OCI-LY7 (cell line): ENCODE data around the gene PLD5. TPM values are rescaled to one million over a fixed set of nuclear protein-coding genes. Genes with fewer than 3 reads are reported as not detected.
"Not testable (repeated sequence)": the region's sequence is repeated elsewhere in the genome, so short reads cannot be mapped to it uniquely, and the experiment has no call there.

Experiments used
- BruUV-seq: library from RNA; stranded (reverse); fragments of 400-500 nt; replicated peaks from 2 replicates; lab custom pipeline; 2021; lab: Mats Ljungman, UMichigan
- CTCF ChIA-PET: fragments of 300-600 bp; sonication (Branson Sonifier 250); formaldehyde crosslinking; loops from one replicate; lab custom pipeline; 2022; ENCODE audit warnings: antibody characterized with exemption; ENCODE audit not compliant: unreplicated experiment; lab: Charles Lee
- POLR2A ChIA-PET: fragments of 300-600 bp; sonication (Branson Sonifier 250); formaldehyde crosslinking; loops from one replicate; lab custom pipeline; 2022; ENCODE audit warnings: antibody characterized with exemption; lab: Charles Lee
- DNase-seq: peaks from one replicate; pipeline ENCODE4 v3.0.0-alpha.2; 2015; ENCODE audit warnings: low spot score
- H2AFZ ChIP-seq: fragments of 200-600 bp; sonication (generic), shearing (Covaris generic); 2 replicates; pipeline ENCODE4 v1.6.1; 2014; ENCODE audit warnings: mild to moderate bottlenecking, antibody characterized with exemption, low read length, moderate library complexity
- H3K27ac ChIP-seq: fragments of 200-600 bp; sonication (generic); 2 replicates; pipeline ENCODE4 v1.5.1; 2014; ENCODE audit warnings: mixed run types, low read depth, mild to moderate bottlenecking, moderate library complexity, low read length, inconsistent platforms; ENCODE audit not compliant: poor library complexity, severe bottlenecking
- H3K36me3 ChIP-seq: fragments of 200-600 bp; sonication (generic); 2 replicates; pipeline ENCODE4 v1.6.1; 2014; ENCODE audit warnings: mild to moderate bottlenecking, antibody characterized with exemption, low read length, moderate library complexity, mixed read lengths; ENCODE audit not compliant: insufficient read depth
- H3K4me1 ChIP-seq: fragments of 200-600 bp; sonication (generic); 2 replicates; pipeline ENCODE4 v1.5.1; 2014; ENCODE audit warnings: mild to moderate bottlenecking, low read length; ENCODE audit not compliant: insufficient read depth, poor library complexity, severe bottlenecking
- H3K4me2 ChIP-seq: fragments of 200-600 bp; sonication (generic); 2 replicates; pipeline ENCODE4 v1.6.1; 2014; ENCODE audit warnings: mild to moderate bottlenecking, low read length
- H3K4me3 ChIP-seq: fragments of 200-600 bp; sonication (generic); 2 replicates; pipeline ENCODE4 v1.5.1; 2014; ENCODE audit warnings: mild to moderate bottlenecking, low read depth, low read length; ENCODE audit not compliant: poor library complexity, severe bottlenecking
- H3K79me2 ChIP-seq: fragments of 200-600 bp; sonication (generic); 2 replicates; pipeline ENCODE4 v1.6.1; 2016; ENCODE audit warnings: low read depth, mild to moderate bottlenecking, low read length, moderate library complexity, mixed read lengths; ENCODE audit not compliant: insufficient read depth
- H3K9me2 ChIP-seq: fragments of 200-600 bp; sonication (generic); 2 replicates; pipeline ENCODE4 v1.6.1; 2016; ENCODE audit warnings: mild to moderate bottlenecking, low read length, mixed read lengths; ENCODE audit not compliant: insufficient read depth
- H3K9me3 ChIP-seq: fragments of 200-600 bp; sonication (generic); 2 replicates; pipeline ENCODE4 v1.6.1; 2014; ENCODE audit warnings: mild to moderate bottlenecking, mixed run types, low read length, mixed read lengths
- H4K20me1 ChIP-seq: fragments of 200-600 bp; sonication (generic); 2 replicates; pipeline ENCODE4 v1.6.1; 2014; ENCODE audit warnings: mild to moderate bottlenecking, antibody characterized with exemption, low read length, moderate library complexity, mixed read lengths; ENCODE audit not compliant: insufficient read depth
- EZH2phosphoT487 ChIP-seq: fragments of 200-600 bp; sonication (generic); IDR thresholded peaks from 2 replicates; pipeline ENCODE4 v1.6.1; 2018; ENCODE audit warnings: low read depth, borderline replicate concordance, mild to moderate bottlenecking, mixed run types, antibody characterized with exemption, low read length, moderate library complexity, mixed read lengths
- intact Hi-C: fragments of 100-400 bp; cut with micrococcal nuclease; formaldehyde crosslinking; loops from one replicate; pipeline ENCODE4 v1.10.0; 2022; ENCODE audit not compliant: unreplicated experiment
- total RNA-seq, 2 experiments: library from RNA; depleted of rRNA in 1 of 2; stranded (reverse); fragments of >200 nt in 1 of 2; shearing (Covaris generic) in 1 of 2; gene quantifications; 2 replicates each; pipeline ENCODE4 v1.2.3, GENCODE V29; 2014 to 2022
- TF ChIP-seq, protein P1 (sequence below): fragments of 200-600 bp; sonication (generic); conservative IDR thresholded peaks from 2 replicates; pipeline ENCODE4 v1.5.1; 2014; ENCODE audit warnings: mild to moderate bottlenecking, antibody characterized with exemption, low read length, moderate library complexity, mixed read lengths

PLD5 gene
- total RNA-seq, 2 experiments from 2014 or later, result not detected

- Histone ChIP-seq H4K20me1 (no peaks in the 10 kb centered on the region), H2AFZ (no peak overlapping the region), H3K4me2 (no peak overlapping the region), H3K9me3 (no peaks in the 10 kb centered on the region), H3K27ac (no peak overlapping the region), H3K79me2 (no peaks in the 10 kb centered on the region), H3K9me2 (no peaks in the 10 kb centered on the region), H3K36me3 (no peaks in the 10 kb centered on the region), H3K4me1 (no peaks in the 10 kb centered on the region), H3K4me3 (no peak overlapping the region)
- TF ChIP-seq EZH2phosphoT487, result no peak
- TF ChIP-seq, protein P1, sequence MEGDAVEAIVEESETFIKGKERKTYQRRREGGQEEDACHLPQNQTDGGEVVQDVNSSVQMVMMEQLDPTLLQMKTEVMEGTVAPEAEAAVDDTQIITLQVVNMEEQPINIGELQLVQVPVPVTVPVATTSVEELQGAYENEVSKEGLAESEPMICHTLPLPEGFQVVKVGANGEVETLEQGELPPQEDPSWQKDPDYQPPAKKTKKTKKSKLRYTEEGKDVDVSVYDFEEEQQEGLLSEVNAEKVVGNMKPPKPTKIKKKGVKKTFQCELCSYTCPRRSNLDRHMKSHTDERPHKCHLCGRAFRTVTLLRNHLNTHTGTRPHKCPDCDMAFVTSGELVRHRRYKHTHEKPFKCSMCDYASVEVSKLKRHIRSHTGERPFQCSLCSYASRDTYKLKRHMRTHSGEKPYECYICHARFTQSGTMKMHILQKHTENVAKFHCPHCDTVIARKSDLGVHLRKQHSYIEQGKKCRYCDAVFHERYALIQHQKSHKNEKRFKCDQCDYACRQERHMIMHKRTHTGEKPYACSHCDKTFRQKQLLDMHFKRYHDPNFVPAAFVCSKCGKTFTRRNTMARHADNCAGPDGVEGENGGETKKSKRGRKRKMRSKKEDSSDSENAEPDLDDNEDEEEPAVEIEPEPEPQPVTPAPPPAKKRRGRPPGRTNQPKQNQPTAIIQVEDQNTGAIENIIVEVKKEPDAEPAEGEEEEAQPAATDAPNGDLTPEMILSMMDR, result no peak
- intact Hi-C loops, result no loop called here
- DNase-seq, result no peak
- ChIA-PET POLR2A (no interaction called here), CTCF (no interaction called here)
- BruUV-seq, result no TSS peak
Observed at GRCh38 chr1:242225767-242226573, 298.5 kb downstream of the PLD5 start.

GRCh38 chr1:242224878-242225766 is 299.4 kb downstream of the PLD5 start:
- H3K4me2 ChIP-seq, CTCF ChIA-PET, H3K4me3 ChIP-seq, H3K9me3 ChIP-seq, H3K4me1 ChIP-seq, POLR2A ChIA-PET, H3K79me2 ChIP-seq, BruUV-seq, DNase-seq, H3K36me3 ChIP-seq, H4K20me1 ChIP-seq, H3K9me2 ChIP-seq, H3K27ac ChIP-seq, H2AFZ ChIP-seq, intact Hi-C loops: not testable (repeated sequence)

- H3K9me3 ChIP-seq, result no peaks in the 10 kb centered on the region
- H4K20me1 ChIP-seq, result no peaks in the 10 kb centered on the region
- CTCF ChIA-PET, result no interaction called here
- H3K4me3 ChIP-seq, result no peak overlapping the region
- no peak overlapping the region for H2AFZ ChIP-seq
- no peaks in the 10 kb centered on the region for H3K9me2 ChIP-seq
- H3K4me2 ChIP-seq, result no peak overlapping the region
- H3K4me1 ChIP-seq, result no peaks in the 10 kb centered on the region
- DNase-seq, result no peak
- no peaks in the 10 kb centered on the region for H3K36me3 ChIP-seq
- H3K27ac ChIP-seq, result no peak overlapping the region
- intact Hi-C loops, result no loop called here
- BruUV-seq, result no TSS peak
- H3K79me2 ChIP-seq, result no peaks in the 10 kb centered on the region
- POLR2A ChIA-PET, result no interaction called here
- no peak for TF ChIP-seq EZH2phosphoT487
- TF ChIP-seq, protein P1, result no peak
Observed at GRCh38 chr1:242224461-242224860, 300.0 kb downstream of the PLD5 start.
